Renal cortical epithelial cell (primary cell): ENCODE measurements around the gene TMEFF1. TPM values are rescaled to one million over a fixed set of nuclear protein-coding genes. Genes with fewer than 3 reads are reported as not detected.
"Not testable (repeated sequence)": the region's sequence is repeated elsewhere in the genome, so short reads cannot be mapped to it uniquely, and the experiment has no call there.

Source experiments
- DNase-seq: peaks from one replicate; pipeline ENCODE4 v3.0.0-alpha.2; 2011; ENCODE audit warnings: low read depth
- total RNA-seq: library from RNA; depleted of rRNA; stranded (reverse); fragments of >200 nt; gene quantifications from 2 replicates; pipeline ENCODE4 v1.2.3, GENCODE V29; 2014

Gene TMEFF1, protein sequence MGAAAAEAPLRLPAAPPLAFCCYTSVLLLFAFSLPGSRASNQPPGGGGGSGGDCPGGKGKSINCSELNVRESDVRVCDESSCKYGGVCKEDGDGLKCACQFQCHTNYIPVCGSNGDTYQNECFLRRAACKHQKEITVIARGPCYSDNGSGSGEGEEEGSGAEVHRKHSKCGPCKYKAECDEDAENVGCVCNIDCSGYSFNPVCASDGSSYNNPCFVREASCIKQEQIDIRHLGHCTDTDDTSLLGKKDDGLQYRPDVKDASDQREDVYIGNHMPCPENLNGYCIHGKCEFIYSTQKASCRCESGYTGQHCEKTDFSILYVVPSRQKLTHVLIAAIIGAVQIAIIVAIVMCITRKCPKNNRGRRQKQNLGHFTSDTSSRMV
- total RNA-seq = 3.5 and 4.3 TPM in 2 replicates

GRCh38 chr9:100472788-100473275, at the start of gene TMEFF1:
Gene TMEFF1, plus strand, starts transcription at chr9:100473149. Its CDS starts 396 bp downstream, at chr9:100473545.
- no peak for DNase-seq

GRCh38 chr9:100425758-100426157, 47.2 kb upstream of the TMEFF1 start:
- no peak for DNase-seq

DNA sequence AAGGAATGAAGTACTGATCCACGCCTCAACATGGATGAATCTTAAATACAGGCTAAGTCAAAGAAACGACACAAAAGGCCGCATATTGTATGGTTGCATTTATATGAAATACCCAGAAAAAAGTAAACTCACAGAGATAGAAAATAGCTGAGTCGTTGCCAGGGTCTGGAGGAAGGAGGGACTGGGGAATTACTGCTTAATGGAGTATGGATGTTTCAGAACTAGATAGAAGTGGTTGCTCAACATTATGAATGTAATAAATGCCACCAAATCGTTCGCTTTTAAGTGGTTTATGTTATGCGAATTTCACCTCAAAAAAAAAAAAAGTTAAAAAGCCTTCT, 46.8 kb upstream of the TMEFF1 start:
- DNase-seq = no peak

DNA sequence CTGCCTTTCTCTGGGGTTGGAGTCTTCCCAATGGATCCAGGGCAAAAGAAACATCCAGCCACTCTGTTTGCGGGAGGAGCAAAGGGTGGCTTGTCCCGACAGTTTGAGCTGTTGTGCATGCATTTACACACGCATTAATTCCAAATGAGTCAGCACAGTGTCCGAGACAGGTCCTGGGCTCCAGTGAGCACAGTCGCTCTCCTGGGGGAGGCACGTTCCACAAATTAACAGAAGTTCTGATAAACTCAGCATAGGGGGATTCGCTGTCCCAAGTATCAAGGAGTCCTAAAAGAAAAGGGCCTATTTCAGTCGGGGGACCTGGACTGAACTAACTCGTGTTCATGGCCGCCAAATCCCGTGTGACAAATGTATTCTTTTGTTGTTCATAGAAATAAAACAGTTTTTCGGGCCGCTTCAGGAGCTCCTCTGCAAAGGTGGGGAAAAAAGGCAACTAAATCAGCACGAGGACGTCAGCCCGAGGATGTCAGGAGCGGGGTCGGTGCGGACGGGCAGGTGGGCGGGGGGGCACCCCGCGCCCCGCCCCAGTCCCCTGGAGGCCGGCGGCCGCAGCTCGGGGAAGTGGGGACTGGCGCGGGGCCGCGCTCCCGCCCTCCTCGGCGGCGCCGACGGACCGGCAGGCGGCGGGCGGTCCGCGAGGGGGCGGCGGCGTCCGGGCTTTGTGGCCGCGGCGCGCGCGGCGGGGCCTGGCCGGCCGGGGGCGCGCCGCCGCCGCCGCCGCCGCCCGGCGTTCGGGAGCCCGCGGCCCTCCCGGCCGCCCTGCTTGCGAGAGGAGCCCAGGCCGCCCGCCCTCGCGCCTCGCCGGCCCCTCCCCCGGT, 46.2 kb upstream of the TMEFF1 start, which contains the start of gene MSANTD3:
MSANTD3 (plus strand) TSS at position 614 of the 836 bp plus-strand sequence. CDS start 14,796 bp downstream, outside the sequence.
- DNase-seq = peak; percentile 82

DNA sequence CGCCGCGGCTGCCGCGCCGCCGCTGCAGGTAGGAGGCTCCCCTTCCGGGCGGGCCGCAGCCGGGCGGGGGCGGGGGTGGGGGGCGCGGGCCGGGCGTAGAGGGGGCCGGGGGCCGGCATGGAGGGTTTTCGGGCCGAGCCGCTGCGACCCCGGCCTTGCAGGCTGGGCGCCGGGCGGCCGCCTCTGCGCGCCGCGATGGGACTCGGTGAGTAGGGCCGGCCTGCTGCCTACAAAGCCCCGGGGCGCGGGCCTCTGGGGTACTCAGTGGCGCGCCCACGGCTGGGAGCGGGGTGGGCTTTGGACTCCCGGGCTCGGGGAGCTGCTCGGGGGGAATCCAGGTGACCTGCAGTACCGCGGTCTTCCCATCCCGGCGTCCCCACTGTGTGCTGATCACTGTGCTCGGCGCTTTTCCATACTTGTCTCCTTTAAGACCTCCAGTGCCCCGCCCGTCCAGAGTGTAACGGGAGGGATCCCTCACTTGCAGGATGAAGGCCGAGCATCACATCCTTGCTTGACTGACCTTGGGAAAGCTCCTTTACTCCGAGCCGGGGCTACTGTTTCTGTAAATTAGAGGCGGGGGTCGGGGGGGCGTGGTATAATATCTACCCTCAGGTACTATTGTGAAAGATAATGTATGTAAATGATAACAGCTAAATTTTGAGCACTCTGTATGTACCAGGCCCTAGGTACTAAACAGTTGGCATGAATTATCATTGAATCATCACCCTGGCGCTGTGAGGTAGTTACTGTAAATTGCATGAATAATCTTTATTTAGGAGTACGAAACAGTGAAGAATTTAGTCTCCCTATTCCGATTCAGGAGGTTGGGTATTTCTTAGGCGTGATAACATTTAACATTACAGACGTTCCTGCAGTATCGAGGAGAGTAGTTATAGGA, 45.3 kb upstream of the TMEFF1 start:
- peak; percentile 40 for DNase-seq

DNA sequence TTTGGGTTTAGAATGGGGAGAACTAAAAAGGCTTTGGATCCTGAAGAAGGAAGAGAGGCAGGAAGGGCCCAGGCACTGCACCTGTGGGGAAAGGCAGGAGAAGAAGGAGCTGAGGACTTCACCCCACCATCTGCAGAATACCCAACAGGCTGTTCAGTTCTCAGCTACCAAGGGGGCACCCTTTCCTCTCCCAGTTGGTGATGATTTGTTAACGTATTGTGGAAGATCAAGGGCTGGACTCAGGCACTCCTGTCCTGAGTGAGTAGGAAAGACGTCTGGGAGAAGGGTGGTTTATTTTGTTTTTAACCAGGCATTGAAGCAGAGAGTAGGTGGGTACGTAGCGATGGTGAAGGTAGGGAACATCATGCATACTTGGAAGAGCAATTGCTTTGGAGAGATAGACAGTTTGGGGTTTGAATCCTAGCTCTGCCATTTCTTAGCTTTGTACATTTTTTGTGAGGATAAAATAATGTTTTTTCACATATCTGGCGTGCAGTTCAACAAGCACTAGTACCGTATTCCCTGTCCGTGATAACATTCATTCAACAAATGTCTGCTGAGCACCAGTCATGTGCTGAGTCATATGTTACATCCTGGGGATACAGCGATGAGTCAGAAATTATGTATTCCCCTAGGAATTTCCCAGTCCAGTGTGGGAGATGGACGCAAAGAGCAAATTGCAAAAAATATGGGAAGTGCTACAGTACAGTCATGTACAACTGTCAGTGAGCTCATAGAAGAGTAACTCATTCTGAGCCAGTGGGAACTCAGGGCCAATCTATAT, 43.9 kb upstream of the TMEFF1 start:
- DNase-seq = peak; percentile 99

- no peak for DNase-seq
Measured at GRCh38 chr9:100430286-100430940, 42.5 kb upstream of the TMEFF1 start.

- no peak for DNase-seq
Measured at GRCh38 chr9:100431886-100432285, 41.1 kb upstream of the TMEFF1 start.

DNA sequence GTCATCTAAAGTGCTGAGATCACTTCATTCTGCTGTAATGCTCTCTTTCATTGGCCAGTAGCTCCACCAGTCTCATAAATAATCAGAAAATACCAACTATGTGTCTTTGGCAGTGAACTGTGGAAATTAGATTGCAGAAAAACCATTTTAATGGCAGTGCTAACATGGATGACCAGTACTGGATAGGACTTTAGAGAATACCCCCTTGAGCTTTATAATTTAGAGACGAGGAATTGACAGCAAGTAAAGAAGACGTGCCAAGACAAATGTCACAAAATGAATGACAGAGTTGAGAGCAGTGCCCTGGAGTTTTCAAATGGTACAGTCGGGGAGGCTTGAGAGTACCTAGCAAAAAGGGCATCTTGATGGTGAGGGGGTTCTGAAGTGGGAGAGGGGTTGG, 40.2 kb upstream of the TMEFF1 start:
- DNase-seq = no peak

- DNase-seq = peak; percentile 45
Measured at GRCh38 chr9:100436571-100436970, 36.4 kb upstream of the TMEFF1 start.

DNA sequence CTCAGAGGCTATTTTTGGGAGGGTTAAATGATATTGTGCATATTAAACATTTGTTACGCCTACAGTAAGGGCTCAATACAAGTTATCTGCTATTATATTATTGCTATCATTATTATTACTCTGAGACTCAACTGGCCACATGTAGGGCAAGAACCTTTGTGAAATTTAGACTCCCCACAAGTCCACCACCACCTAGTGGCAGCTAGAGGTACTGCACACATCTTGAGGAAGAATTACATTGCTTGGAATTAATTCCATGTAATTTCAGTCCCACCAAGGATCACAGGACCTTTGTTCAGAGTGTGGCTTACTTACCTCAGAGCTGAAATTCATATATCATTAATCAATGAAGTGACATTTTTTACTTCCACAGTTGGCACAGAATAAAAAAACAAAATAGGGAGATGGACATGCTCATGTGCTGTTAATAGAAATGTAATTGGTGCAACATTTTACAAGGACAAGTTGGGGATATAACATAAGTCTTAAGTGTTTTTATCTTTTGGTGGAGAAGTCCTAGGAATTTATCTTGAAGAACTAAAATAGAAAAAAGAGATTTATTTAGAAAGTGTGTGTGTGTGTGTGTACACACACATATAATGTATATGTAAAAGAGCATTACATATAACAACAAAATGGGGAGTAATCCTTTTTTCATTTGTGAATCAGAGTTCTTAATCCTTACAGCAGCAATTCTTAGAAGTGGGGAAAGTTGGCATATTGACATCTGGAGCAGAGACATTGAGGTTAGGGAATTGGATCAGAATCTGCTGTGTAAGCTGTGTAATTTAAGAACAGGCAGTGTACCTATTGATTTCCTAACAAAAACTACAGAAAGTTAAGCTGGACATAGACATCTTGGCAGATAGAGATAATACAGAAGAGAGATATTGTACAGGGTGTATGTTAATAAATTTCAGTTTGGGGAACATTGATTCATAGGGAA, 34.8 kb upstream of the TMEFF1 start:
- DNase-seq = peak; percentile 76

- DNase-seq = peak; percentile 81
Measured at GRCh38 chr9:100440071-100440470, 32.9 kb upstream of the TMEFF1 start.

DNA sequence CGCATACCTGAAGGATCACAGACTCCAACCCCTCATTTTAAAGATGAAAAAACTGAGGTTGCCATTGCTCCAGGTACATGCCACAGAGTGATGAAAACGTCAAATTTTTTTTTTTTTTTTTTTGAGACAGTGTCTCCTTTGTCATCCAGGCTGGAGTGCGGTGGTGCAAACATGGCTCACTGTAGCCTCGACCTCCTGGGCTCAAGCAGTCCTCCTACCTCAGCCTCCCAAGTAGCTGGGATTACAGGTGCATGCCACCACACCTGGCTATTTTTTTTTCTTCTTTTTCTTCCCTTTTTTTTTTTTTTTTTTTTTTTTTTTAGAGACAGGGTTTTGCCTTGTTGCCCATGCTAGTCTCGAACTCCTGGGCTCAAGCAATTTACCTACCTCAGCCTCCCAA, 32.5 kb upstream of the TMEFF1 start:
- DNase-seq = not testable (repeated sequence)

GRCh38 chr9:100441911-100442361, 31.0 kb upstream of the TMEFF1 start:
- no peak for DNase-seq

GRCh38 chr9:100443781-100444768, 28.9 kb upstream of the TMEFF1 start:
- DNase-seq = peak; percentile 30

GRCh38 chr9:100445161-100445902, 27.6 kb upstream of the TMEFF1 start:
- DNase-seq = no peak
